ENCODE measurements around the gene CHM. TPM values are rescaled to one million over a fixed set of nuclear protein-coding genes. Genes with fewer than 3 reads are reported as not detected.

The CHM gene
- total and polyA plus RNA-seq, 7 experiments from 2014 or later: 5.3 to 22.6 (median 13.6) TPM

DNA sequence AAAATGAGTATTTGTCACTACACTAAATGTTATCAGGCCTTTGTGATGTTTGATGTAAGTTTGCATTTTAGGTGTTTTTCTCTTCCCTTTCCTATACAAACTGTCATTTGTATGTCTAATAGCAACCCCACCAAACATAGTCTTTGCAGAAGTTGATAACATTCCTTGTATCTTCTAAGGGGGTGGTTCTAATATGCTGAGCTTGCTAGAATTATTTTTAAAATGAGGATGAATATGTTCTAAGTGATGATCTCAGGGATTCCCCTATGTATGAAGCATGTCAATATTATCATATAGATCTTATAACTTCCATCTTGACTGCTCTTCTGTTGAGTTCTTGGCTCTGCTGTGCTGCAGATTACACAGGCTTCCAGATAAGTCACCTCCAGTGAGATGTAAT is 3.1 kb downstream of the CHM start:
- peaks cover 2 to 45% (median 28%) of the 10 kb centered on the region in 7 donors for H3K4me1 Mint-ChIP-seq
- Histone ChIP-seq H3K27me3 (ENCODE audit: control insufficient read depth in 2 of 2, insufficient read depth in 2 of 2, low read length in 2 of 2) (no peaks in the 10 kb centered on the region), H3K27ac (ENCODE audit: low read depth, low read length) (no peak overlapping the region), H3K4me1 (ENCODE audit: control insufficient read depth in 2 of 2, insufficient read depth in 2 of 2, low read length in 2 of 2) (peaks cover 0 to 7% of the 10 kb centered on the region in 2 donors), H3K9me3 (ENCODE audit: control insufficient read depth in 2 of 3, low read length in 3 of 3) (no peaks in the 10 kb centered on the region), H3K4me3 (ENCODE audit: low read length) (no peak overlapping the region), H3K36me3 (ENCODE audit: control insufficient read depth in 2 of 3, insufficient read depth in 3 of 3, low read length in 3 of 3) (no peaks in the 10 kb centered on the region)
- CTCF ChIA-PET: no interaction called here
- H3K27ac Mint-ChIP-seq: no peak overlapping the region
- H3K4me3 Mint-ChIP-seq: no peak overlapping the region
- intact Hi-C loops (cut with micrococcal nuclease): loop anchor here (10.0 kb wide), 2 partner anchors 299 to 1039 kb away; partner anchors contain the start of gene APOOL (in 1 of the 2)
- POLR2A ChIA-PET: no interaction called here
- H3K36me3 Mint-ChIP-seq: peaks cover 0 to 10% (median 3%) of the 10 kb centered on the region in 5 donors
- ATAC-seq: no peak
- H3K27me3 Mint-ChIP-seq: no peaks in the 10 kb centered on the region
- DNase-seq: no peak
- peaks cover 0 to 2% (median 0%) of the 10 kb centered on the region in 11 donors for H3K9me3 Mint-ChIP-seq

DNA sequence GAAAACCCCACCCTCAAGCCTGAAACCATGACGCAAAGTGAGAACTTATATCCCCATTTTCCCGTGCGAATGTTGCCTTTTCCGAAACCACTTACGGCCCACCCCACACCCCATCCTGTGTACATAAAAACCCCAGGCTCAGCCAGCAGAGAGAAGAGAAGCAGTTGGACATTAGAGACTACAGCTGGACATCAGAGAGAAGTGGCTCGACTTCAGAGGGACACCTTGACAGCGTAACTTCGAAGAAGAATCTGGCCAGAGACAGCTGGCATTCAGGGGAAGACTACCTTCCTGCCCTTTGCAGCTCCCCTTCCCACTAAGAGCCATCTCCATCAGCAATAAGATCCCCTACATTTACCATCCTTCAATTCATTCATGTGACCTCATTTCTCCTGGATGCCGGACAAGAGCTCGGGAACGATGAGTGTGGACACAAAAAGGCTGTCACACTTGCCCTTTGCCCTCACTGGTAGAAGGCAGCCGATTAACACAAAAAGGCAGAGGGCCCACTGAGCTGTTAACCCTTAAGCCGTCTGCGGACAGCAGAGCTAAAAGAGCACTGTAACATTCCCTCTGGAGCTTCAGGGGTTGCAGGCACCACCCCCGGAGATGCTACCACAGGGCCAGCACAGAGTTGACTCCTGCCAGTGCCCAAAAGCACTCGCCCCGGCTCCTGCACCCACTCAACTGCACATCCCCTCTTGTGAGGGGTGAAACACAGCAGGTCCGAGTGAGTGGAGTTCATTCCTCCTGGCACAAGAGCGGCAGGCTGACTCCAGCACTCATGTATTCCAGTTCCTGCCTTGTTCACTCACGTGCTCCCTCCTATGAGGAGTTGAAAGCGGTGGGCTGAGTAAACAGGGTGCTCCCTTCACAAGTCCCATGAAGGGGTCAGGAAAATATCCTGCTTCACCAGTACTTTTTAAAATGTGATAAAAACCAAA is 7.5 kb downstream of the CHM start:
- H3K27ac Mint-ChIP-seq: peak overlapping the region in 1 of 9 donors; percentile 36
- ChIA-PET POLR2A (interaction anchor here (1.2 kb wide), 1 partner anchor 50 kb away, joined by 3 read pairs; no protein-coding TSS in a partner anchor), CTCF (no interaction called here)
- no peaks in the 10 kb centered on the region for H3K4me1 ChIP-seq (ENCODE audit: control insufficient read depth in 2 of 2, insufficient read depth in 2 of 2, low read length in 2 of 2)
- ATAC-seq: no peak
- H3K27ac ChIP-seq (ENCODE audit: low read depth, low read length): no peak overlapping the region
- H3K27me3 ChIP-seq (ENCODE audit: control insufficient read depth in 2 of 2, insufficient read depth in 2 of 2, low read length in 2 of 2): no peaks in the 10 kb centered on the region
- peaks cover 6 to 57% (median 43%) of the 10 kb centered on the region in 7 donors for H3K4me1 Mint-ChIP-seq
- peaks cover 0 to 18% (median 9%) of the 10 kb centered on the region in 5 donors for H3K36me3 Mint-ChIP-seq
- intact Hi-C loops (cut with micrococcal nuclease): loop anchor here (10.0 kb wide), 2 partner anchors 295 to 1035 kb away; partner anchors contain the start of gene APOOL (in 1 of the 2)
- no peaks in the 10 kb centered on the region for H3K36me3 ChIP-seq (ENCODE audit: control insufficient read depth in 2 of 3, insufficient read depth in 3 of 3, low read length in 3 of 3)
- no peaks in the 10 kb centered on the region for H3K9me3 ChIP-seq (ENCODE audit: control insufficient read depth in 2 of 3, low read length in 3 of 3)
- no peaks in the 10 kb centered on the region for H3K27me3 Mint-ChIP-seq
- H3K9me3 Mint-ChIP-seq: peaks cover 0 to 1% (median 0%) of the 10 kb centered on the region in 11 donors
- no peak overlapping the region for H3K4me3 ChIP-seq (ENCODE audit: low read length)
- DNase-seq: no peak
- H3K4me3 Mint-ChIP-seq: no peak overlapping the region

- H3K27me3 Mint-ChIP-seq: no peaks in the 10 kb centered on the region
- Histone ChIP-seq H3K9me3 (ENCODE audit: control insufficient read depth in 2 of 3, low read length in 3 of 3) (no peaks in the 10 kb centered on the region), H3K36me3 (ENCODE audit: control insufficient read depth in 2 of 3, insufficient read depth in 3 of 3, low read length in 3 of 3) (no peaks in the 10 kb centered on the region), H3K4me3 (ENCODE audit: low read length) (no peak overlapping the region), H3K4me1 (ENCODE audit: control insufficient read depth in 2 of 2, insufficient read depth in 2 of 2, low read length in 2 of 2) (no peaks in the 10 kb centered on the region), H3K27ac (ENCODE audit: low read depth, low read length) (no peak overlapping the region), H3K27me3 (ENCODE audit: control insufficient read depth in 2 of 2, insufficient read depth in 2 of 2, low read length in 2 of 2) (no peaks in the 10 kb centered on the region)
- no peak overlapping the region for H3K4me3 Mint-ChIP-seq
- H3K36me3 Mint-ChIP-seq: peaks cover 0 to 13% (median 5%) of the 10 kb centered on the region in 5 donors
- no peak for DNase-seq
- ATAC-seq: no peak
- intact Hi-C loops (cut with micrococcal nuclease): no loop called here
- POLR2A ChIA-PET: no interaction called here
- peaks cover 6 to 50% (median 41%) of the 10 kb centered on the region in 7 donors for H3K4me1 Mint-ChIP-seq
- CTCF ChIA-PET: no interaction called here
- H3K27ac Mint-ChIP-seq: peak overlapping the region in 1 of 9 donors; percentile 45
- H3K9me3 Mint-ChIP-seq: no peaks in the 10 kb centered on the region
Measured at GRCh38 chrX:86033385-86033784, 14.0 kb downstream of the CHM start.

DNA sequence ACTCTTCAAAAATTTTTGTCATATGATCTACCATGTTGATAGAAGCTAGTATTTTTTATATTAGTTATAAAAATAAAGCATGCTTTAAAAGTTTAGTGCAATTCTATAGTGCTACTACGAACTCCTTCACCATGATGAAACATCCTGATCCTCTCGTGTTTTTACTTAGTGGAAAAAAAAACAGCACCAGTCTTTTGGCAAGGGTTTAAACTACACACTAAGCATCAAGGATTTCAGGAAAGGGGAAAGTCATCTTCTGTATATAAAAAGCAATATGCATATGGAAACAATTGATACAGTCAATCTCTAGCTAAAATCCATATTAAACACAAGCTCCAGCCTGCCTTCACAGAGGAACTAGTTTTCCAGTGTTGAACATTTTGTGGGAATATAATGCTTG is 18.7 kb downstream of the CHM start:
- no peaks in the 10 kb centered on the region for H3K27me3 Mint-ChIP-seq
- CTCF ChIA-PET: interaction anchor here (0.6 kb wide), 1 partner anchor 39 kb away, joined by 3 read pairs; no protein-coding TSS in a partner anchor
- POLR2A ChIA-PET: no interaction called here
- peaks cover 0 to 10% (median 0%) of the 10 kb centered on the region in 5 donors for H3K36me3 Mint-ChIP-seq
- no peak for DNase-seq
- Histone ChIP-seq H3K4me1 (ENCODE audit: control insufficient read depth in 2 of 2, insufficient read depth in 2 of 2, low read length in 2 of 2) (no peaks in the 10 kb centered on the region), H3K4me3 (ENCODE audit: low read length) (no peak overlapping the region), H3K27ac (ENCODE audit: low read depth, low read length) (no peak overlapping the region), H3K27me3 (ENCODE audit: control insufficient read depth in 2 of 2, insufficient read depth in 2 of 2, low read length in 2 of 2) (no peaks in the 10 kb centered on the region), H3K9me3 (ENCODE audit: control insufficient read depth in 2 of 3, low read length in 3 of 3) (no peaks in the 10 kb centered on the region), H3K36me3 (ENCODE audit: control insufficient read depth in 2 of 3, insufficient read depth in 3 of 3, low read length in 3 of 3) (no peaks in the 10 kb centered on the region)
- H3K4me3 Mint-ChIP-seq: no peak overlapping the region
- intact Hi-C loops (cut with micrococcal nuclease): no loop called here
- no peaks in the 10 kb centered on the region for H3K9me3 Mint-ChIP-seq
- no peak overlapping the region for H3K27ac Mint-ChIP-seq
- H3K4me1 Mint-ChIP-seq: peaks cover 0 to 26% (median 17%) of the 10 kb centered on the region in 7 donors
- no peak for ATAC-seq

GRCh38 chrX:86023811-86024210 is 23.5 kb downstream of the CHM start:
- Histone ChIP-seq H3K4me3 (ENCODE audit: low read length) (no peak overlapping the region), H3K36me3 (ENCODE audit: control insufficient read depth in 2 of 3, insufficient read depth in 3 of 3, low read length in 3 of 3) (no peaks in the 10 kb centered on the region), H3K27me3 (ENCODE audit: control insufficient read depth in 2 of 2, insufficient read depth in 2 of 2, low read length in 2 of 2) (no peaks in the 10 kb centered on the region), H3K27ac (ENCODE audit: low read depth, low read length) (no peak overlapping the region), H3K9me3 (ENCODE audit: control insufficient read depth in 2 of 3, low read length in 3 of 3) (no peaks in the 10 kb centered on the region), H3K4me1 (ENCODE audit: control insufficient read depth in 2 of 2, insufficient read depth in 2 of 2, low read length in 2 of 2) (no peaks in the 10 kb centered on the region)
- H3K27me3 Mint-ChIP-seq: no peaks in the 10 kb centered on the region
- H3K27ac Mint-ChIP-seq: no peak overlapping the region
- H3K36me3 Mint-ChIP-seq: peaks cover 0 to 18% (median under 1%) of the 10 kb centered on the region in 5 donors
- DNase-seq (no peak), ATAC-seq (peak; percentile 42)
- H3K4me3 Mint-ChIP-seq: no peak overlapping the region
- peaks cover 6 to 21% (median 14%) of the 10 kb centered on the region in 7 donors for H3K4me1 Mint-ChIP-seq
- H3K9me3 Mint-ChIP-seq: no peaks in the 10 kb centered on the region
- intact Hi-C loops (cut with micrococcal nuclease): no loop called here
- ChIA-PET CTCF (no interaction called here), POLR2A (no interaction called here)

- Mint-ChIP-seq H3K36me3 (peaks cover 6 to 29% (median 13%) of the 10 kb centered on the region in 5 donors), H3K4me1 (peaks cover 8 to 25% (median 17%) of the 10 kb centered on the region in 7 donors), H3K9me3 (no peaks in the 10 kb centered on the region), H3K4me3 (no peak overlapping the region), H3K27me3 (no peaks in the 10 kb centered on the region), H3K27ac (no peak overlapping the region)
- Histone ChIP-seq H3K9me3 (ENCODE audit: control insufficient read depth in 2 of 3, low read length in 3 of 3) (no peaks in the 10 kb centered on the region), H3K27me3 (ENCODE audit: control insufficient read depth in 2 of 2, insufficient read depth in 2 of 2, low read length in 2 of 2) (no peaks in the 10 kb centered on the region), H3K4me1 (ENCODE audit: control insufficient read depth in 2 of 2, insufficient read depth in 2 of 2, low read length in 2 of 2) (no peaks in the 10 kb centered on the region), H3K4me3 (ENCODE audit: low read length) (no peak overlapping the region), H3K27ac (ENCODE audit: low read depth, low read length) (no peak overlapping the region), H3K36me3 (ENCODE audit: control insufficient read depth in 2 of 3, insufficient read depth in 3 of 3, low read length in 3 of 3) (no peaks in the 10 kb centered on the region)
- POLR2A ChIA-PET: no interaction called here
- intact Hi-C loops (cut with micrococcal nuclease): no loop called here
- CTCF ChIA-PET: no interaction called here
- ATAC-seq: no peak
- no peak for DNase-seq
Measured at GRCh38 chrX:86021652-86022289, 25.6 kb downstream of the CHM start.
